ENCODE measurements around the gene S1PR5. TPM values are rescaled to one million over a fixed set of nuclear protein-coding genes. Genes with fewer than 3 reads are reported as not detected.

Gene S1PR5
- total and polyA plus RNA-seq, 10 of the 15 experiments (the other 5 are each of a cell fraction or from before 2014, with no cell fraction given): 0.04 TPM; not detected in 9

DNA sequence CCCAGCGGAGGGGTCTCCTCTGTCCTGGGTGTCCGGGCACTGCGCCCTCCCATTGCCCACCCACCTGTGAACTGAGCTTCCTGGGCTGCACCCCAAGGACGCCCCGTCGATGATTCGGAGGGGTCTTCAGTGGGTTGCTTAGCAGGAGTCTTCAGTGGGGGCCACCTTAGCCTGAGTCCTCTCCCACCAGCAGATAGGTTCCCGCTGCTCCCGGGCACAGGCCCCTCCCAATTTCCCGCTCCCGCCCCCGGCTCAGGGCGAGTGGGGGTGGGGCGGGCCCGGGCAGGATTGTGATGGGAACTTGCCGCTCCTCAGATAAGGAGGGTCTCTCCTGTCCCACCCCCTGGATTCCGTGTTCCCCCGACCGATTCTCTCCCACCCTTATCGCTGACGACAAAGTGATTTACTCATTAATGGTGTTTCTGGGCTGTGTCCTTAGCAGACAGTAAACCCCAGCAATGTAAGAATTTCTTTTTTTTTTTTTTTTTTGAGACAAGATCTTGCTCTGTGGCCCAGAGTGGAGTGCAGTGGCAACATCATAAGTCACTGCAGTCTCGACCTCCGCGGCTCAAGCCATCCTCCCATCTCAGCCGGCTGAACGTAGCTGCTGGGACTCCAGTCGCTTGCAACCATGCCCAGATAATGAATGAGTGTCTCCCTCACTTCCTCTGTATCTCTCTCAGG is 655 bp upstream of the S1PR5 start:
- no peak overlapping the region for H3K4me3 ChIP-seq

DNA sequence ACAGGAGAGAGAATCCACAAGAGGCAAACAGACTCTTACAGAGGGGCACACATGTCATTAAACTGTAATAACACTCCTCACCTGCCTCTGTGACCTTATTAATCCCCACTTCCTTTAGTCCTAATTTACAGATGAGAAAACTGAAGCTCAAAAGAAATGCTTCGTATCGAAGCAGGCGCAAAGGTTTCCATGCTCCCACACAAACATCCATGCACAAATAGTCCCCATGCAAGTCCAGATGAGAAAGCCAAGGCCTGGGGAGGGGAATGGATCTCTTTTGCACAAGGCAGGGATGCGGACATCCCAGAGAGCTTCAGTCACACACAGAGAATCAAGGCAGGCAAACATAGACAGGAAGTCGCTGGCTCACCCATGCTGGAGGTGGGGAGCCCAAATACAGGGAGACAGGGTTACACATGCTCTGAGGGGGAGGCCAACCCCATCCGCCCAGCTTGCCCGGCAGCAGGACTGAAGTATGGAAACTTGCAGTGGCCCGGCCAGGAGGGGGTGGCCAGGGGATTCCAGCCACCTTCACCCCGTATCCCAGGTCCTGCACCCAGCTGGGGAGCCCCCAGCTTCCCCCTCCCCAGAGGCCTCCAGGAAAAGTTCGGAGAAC is 468 bp downstream of the S1PR5 start:
- ChIA-PET CTCF (interaction anchor here (0.8 kb wide), 1 partner anchor 297 kb away, joined by 3 read pairs; no protein-coding TSS in a partner anchor), SMC1A (ENCODE audit: uncharacterized antibody, unreplicated experiment) (no interaction called here), POLR2A (interaction anchor here (0.6 kb wide), 1 partner anchor 215 kb away, joined by 3 read pairs; no protein-coding TSS in a partner anchor), RAD21 (ENCODE audit: unreplicated experiment) (interaction anchor here (0.8 kb wide), 1 partner anchor 109 kb away, joined by 6 read pairs; no protein-coding TSS in a partner anchor)
- in situ Hi-C loops (cut with MboI) (no loop called here), intact Hi-C loops (cut with micrococcal nuclease; ENCODE audit: unreplicated experiment) (no loop called here)
- BruUV-seq (replicated peaks): no TSS peak
- H3K27me3 ChIP-seq (replicated peaks in 1 of 2; ENCODE audit: control insufficient read depth in 2 of 2, insufficient read depth in 2 of 2, low read length in 1 of 2): peaks cover 12 to 26% of the 10 kb centered on the region in 2 experiments
- no peak for FAIRE-seq
- no peaks in the 10 kb centered on the region for H3K79me2 ChIP-seq (ENCODE audit: control insufficient read depth, insufficient read depth, low read length)
- H3K4me2 ChIP-seq (ENCODE audit: control insufficient read depth, insufficient read depth): no peak overlapping the region
- H3K36me3 ChIP-seq (ENCODE audit: control insufficient read depth in 2 of 2, insufficient read depth in 2 of 2, low read length in 1 of 2): no peaks in the 10 kb centered on the region
- 52% methylated on average over 10 of the region's 10 CpGs for WGBS (ENCODE audit: insufficient coverage, insufficient replicate concordance, low lambda C conversion rate, missing lambda C conversion rate)
- no peak for DNase-seq (ENCODE audit: low read depth, low spot score)
- ATAC-seq: no peak
- no peak overlapping the region for H3K4me3 ChIP-seq
- H3K9me3 ChIP-seq (replicated peaks; ENCODE audit: control insufficient read depth, insufficient read depth, low read length): no peaks in the 10 kb centered on the region
- no peak overlapping the region for H2AFZ ChIP-seq (ENCODE audit: control insufficient read depth, low read depth, low read length)
- no peaks in the 10 kb centered on the region for H4K20me1 ChIP-seq (ENCODE audit: control insufficient read depth, insufficient read depth)
- H3K9ac ChIP-seq (ENCODE audit: control insufficient read depth, insufficient read depth, low read length): no peak overlapping the region
- no peak overlapping the region for H3K27ac ChIP-seq (ENCODE audit: control insufficient read depth, insufficient read depth)
- H3K4me1 ChIP-seq (ENCODE audit: control insufficient read depth, insufficient read depth, low read length): peaks cover 11% of the 10 kb centered on the region
- TF ChIP-seq MTA2 (IDR thresholded peaks at IDR 0.05; ENCODE audit: low read depth): no peak
- TF ChIP-seq GATAD2B (conservative IDR thresholded peaks at IDR 0.05; ENCODE audit: low read depth): no peak
- no peak for TF ChIP-seq ZSCAN29 (IDR thresholded peaks at IDR 0.05)
- TF ChIP-seq, protein P1, sequence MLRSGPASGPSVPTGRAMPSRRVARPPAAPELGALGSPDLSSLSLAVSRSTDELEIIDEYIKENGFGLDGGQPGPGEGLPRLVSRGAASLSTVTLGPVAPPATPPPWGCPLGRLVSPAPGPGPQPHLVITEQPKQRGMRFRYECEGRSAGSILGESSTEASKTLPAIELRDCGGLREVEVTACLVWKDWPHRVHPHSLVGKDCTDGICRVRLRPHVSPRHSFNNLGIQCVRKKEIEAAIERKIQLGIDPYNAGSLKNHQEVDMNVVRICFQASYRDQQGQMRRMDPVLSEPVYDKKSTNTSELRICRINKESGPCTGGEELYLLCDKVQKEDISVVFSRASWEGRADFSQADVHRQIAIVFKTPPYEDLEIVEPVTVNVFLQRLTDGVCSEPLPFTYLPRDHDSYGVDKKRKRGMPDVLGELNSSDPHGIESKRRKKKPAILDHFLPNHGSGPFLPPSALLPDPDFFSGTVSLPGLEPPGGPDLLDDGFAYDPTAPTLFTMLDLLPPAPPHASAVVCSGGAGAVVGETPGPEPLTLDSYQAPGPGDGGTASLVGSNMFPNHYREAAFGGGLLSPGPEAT (IDR thresholded peaks at IDR 0.05; ENCODE audit: low read depth): no peak
- no peak for TF ChIP-seq IKZF1 (conservative IDR thresholded peaks at IDR 0.05)
- no peak for TF ChIP-seq CHD4 (IDR thresholded peaks at IDR 0.05)
- TF ChIP-seq, protein P2, sequence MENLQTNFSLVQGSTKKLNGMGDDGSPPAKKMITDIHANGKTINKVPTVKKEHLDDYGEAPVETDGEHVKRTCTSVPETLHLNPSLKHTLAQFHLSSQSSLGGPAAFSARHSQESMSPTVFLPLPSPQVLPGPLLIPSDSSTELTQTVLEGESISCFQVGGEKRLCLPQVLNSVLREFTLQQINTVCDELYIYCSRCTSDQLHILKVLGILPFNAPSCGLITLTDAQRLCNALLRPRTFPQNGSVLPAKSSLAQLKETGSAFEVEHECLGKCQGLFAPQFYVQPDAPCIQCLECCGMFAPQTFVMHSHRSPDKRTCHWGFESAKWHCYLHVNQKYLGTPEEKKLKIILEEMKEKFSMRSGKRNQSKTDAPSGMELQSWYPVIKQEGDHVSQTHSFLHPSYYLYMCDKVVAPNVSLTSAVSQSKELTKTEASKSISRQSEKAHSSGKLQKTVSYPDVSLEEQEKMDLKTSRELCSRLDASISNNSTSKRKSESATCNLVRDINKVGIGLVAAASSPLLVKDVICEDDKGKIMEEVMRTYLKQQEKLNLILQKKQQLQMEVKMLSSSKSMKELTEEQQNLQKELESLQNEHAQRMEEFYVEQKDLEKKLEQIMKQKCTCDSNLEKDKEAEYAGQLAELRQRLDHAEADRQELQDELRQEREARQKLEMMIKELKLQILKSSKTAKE (IDR thresholded peaks at IDR 0.05; ENCODE audit: low read depth, poor library complexity, severe bottlenecking): no peak
- TF ChIP-seq YY1 (IDR thresholded peaks at IDR 0.05; ENCODE audit: low read depth, low read length): no peak
- TF ChIP-seq SIN3A (IDR thresholded peaks at IDR 0.05; ENCODE audit: low read depth, low read length): no peak
- TF ChIP-seq POLR2A (IDR thresholded peaks at IDR 0.05; ENCODE audit: low read depth, low read length): no peak
- TF ChIP-seq NFYA (IDR thresholded peaks at IDR 0.05; ENCODE audit: borderline replicate concordance, low read depth, low read length): no peak
- no peak for TF ChIP-seq GABPA (IDR thresholded peaks at IDR 0.05; ENCODE audit: low read depth)

More for the DNA sequence above, 655 bp upstream of the S1PR5 start:
- H3K27ac ChIP-seq (ENCODE audit: control insufficient read depth, insufficient read depth): no peak overlapping the region
- DNase-seq (ENCODE audit: low read depth, low spot score) (no peak), FAIRE-seq (no peak), ATAC-seq (no peak; the same call in 1 of the 3 replicates)
- no peaks in the 10 kb centered on the region for H3K36me3 ChIP-seq (ENCODE audit: control insufficient read depth in 2 of 2, insufficient read depth in 2 of 2, low read length in 1 of 2)
- WGBS (ENCODE audit: insufficient coverage, insufficient replicate concordance, low lambda C conversion rate, missing lambda C conversion rate): 5% methylated on average over 27 of the region's 27 CpGs
- ChIA-PET POLR2A (interaction anchor here (0.6 to 0.7 kb wide), 2 partner anchors 10 to 27 kb away, joined by 5 to 7 read pairs; no protein-coding TSS in a partner anchor), SMC1A (ENCODE audit: uncharacterized antibody, unreplicated experiment) (interaction anchor here (0.5 kb wide), 1 partner anchor 28 kb away, joined by 3 read pairs; no protein-coding TSS in a partner anchor), RAD21 (ENCODE audit: unreplicated experiment) (no interaction called here), CTCF (interaction anchor here (0.6 to 1.5 kb wide), 3 partner anchors 12 to 34 kb away, joined by 3 to 4 read pairs (median 3); no protein-coding TSS in a partner anchor)
- H3K9me3 ChIP-seq (replicated peaks; ENCODE audit: control insufficient read depth, insufficient read depth, low read length): no peaks in the 10 kb centered on the region
- H3K4me2 ChIP-seq (ENCODE audit: control insufficient read depth, insufficient read depth): peak overlapping the region; percentile 13; the same call in 1 of the 2 replicates
- no TSS peak for BruUV-seq (replicated peaks)
- H3K27me3 ChIP-seq (replicated peaks in 1 of 2; ENCODE audit: control insufficient read depth in 2 of 2, insufficient read depth in 2 of 2, low read length in 1 of 2): peaks cover 12 to 26% of the 10 kb centered on the region in 2 experiments
- no peaks in the 10 kb centered on the region for H4K20me1 ChIP-seq (ENCODE audit: control insufficient read depth, insufficient read depth)
- H2AFZ ChIP-seq (ENCODE audit: control insufficient read depth, low read depth, low read length): no peak overlapping the region
- no peaks in the 10 kb centered on the region for H3K79me2 ChIP-seq (ENCODE audit: control insufficient read depth, insufficient read depth, low read length)
- in situ Hi-C loops (cut with MboI): no loop called here
- H3K4me1 ChIP-seq (ENCODE audit: control insufficient read depth, insufficient read depth, low read length): peaks cover 11% of the 10 kb centered on the region
- TF ChIP-seq DPF2 (IDR thresholded peaks at IDR 0.05) (no peak), EGR1 (IDR thresholded peaks at IDR 0.05; ENCODE audit: borderline replicate concordance in 1 of 2, low read depth in 2 of 2, low read length in 2 of 2) (0 out of 3 replicates have a peak, but pooled peaks of 1 of the 2 experiments have one; percentile 20)
- no peak overlapping the region for H3K9ac ChIP-seq (ENCODE audit: control insufficient read depth, insufficient read depth, low read length)
- intact Hi-C loops (cut with micrococcal nuclease; ENCODE audit: unreplicated experiment): no loop called here

Data from GM12878 (cell line).